GM19025 (cell line): ENCODE measurements around the gene ASTL.

ENCODE experiments used
- ATAC-seq: cut with Tn5 transposase; IDR thresholded peaks from one replicate; pipeline ENCODE4 v1.9.1; 2021; ENCODE audit warnings: mild to moderate bottlenecking, low read depth, moderate library complexity; ENCODE audit not compliant: unreplicated experiment

ASTL gene

DNA sequence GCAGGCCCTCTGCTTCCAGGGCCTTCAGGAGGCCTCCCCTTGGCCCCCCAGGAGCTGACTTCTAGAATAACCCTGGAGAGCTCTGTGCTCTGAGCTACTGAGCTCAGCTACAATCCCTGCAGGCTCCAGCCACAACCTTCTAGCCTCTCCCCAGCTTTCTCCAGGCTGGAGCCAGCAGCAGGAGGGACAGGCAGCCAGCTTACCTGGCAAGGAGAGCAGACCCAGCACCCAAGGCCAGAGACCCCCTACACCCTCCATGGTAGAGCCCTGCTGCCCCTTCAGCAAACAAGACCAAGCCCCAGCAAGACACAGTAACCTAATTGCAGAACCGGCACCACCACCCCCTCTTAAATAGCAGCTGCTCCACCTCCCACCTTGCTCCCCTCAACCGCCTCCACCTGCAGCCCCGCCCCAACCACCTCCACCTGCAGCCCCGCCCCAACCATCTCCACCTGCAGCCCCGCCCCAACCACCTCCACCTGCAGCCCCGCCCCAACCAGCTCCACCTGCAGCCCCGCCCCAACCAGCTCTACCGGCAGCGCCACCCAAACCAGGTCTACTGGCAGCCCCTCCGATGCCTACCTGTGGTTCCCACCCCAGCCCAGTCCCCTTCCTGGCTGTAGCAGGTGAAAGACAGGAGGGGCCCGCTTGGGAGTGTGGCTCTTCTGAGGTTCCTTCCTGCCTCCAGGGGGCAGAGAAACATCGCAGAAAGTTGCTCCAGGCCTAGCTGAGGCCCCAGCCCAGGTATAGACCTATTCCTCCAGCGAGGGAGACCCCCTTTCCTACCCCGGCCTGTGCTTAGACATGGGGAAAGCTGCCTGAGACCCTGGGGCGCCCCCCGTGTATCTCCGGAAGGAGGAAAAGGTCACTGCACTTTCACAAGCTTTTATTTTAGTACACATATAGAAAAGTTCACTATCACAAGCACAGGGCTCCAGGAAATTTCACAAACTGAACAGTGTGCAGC is at the start of gene ASTL:
TSS of gene ASTL (minus strand) at position 324 of the 967 bp plus-strand sequence. CDS start at position 258, 66 bp downstream.
- no peak for ATAC-seq

DNA sequence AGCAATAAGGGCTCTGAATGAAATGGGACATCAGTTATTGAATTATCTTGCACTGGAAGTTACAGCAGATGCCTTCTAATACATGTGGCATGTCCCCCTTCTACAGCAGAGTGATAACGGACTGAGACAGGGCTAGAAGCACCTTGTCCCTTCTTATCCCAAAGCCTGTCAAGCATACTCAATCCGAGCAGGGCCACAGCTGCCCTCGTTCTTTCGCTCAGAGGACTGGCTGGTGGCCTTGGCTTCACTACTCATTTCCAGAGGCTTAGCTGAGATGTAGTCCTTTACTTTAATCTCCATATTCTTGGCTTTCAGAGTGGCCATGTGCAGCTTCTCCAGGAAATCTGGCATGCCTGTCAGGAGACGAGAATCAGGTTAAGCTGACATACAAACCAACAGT is 48.3 kb upstream of the ASTL start:
- ATAC-seq, result no peak

DNA sequence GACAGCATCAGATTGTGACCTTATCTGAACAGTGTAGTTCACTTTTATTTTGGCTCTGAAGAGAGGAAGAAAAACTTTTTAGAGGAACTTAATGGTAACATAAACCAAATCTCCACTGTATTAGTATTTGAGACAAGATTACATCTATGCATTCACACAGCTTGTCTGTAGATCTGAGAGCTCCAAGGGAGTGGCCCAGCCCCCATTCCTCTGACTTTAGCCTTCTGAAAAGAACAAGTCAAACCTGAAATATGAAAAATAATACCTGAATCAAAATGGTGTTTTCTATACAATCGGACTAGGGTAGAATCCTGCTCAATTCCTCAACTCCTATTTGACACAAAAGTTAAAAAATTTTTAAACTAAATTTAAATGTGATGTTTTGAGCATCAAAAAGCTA is 47.2 kb upstream of the ASTL start:
- ATAC-seq, result no peak

DNA sequence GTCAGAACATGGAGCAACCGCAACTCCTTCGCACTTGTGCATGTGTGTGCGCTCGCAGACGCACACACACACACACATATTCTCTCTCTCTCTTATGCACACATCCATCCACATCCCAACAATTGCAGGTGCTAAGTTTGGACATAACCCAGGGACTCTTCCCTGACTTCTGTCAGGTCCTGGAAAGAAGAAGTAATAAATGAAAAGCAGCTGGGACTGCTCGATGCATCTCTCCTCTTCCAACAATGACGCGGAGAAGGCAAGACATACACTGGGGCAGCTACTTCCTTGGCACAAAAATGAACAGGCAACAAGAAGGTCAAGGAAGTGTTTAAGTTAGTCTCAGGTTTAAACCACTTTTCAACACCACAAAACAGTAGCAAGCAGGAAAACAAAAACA is 46.7 kb upstream of the ASTL start:
- no peak for ATAC-seq

DNA sequence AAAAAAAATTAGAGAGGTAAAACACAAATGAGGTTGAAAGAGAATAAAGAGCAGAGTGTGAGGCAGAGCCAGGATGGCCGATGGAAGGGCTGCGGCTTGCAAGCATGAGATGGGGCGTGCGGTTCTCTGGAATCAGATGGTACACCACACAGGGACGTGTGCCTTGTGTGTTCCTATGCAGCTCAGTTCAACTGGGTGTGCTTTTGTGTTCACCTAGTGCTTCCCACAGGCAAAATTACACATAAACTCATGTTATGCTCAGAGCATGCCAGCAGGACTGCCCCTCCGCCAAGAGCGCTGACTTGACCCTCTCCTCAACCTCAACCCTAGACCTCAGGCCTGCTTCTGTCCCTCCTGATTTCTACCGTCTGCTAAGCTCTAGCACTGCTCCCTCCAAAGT is 45.9 kb upstream of the ASTL start:
- ATAC-seq, result no peak

DNA sequence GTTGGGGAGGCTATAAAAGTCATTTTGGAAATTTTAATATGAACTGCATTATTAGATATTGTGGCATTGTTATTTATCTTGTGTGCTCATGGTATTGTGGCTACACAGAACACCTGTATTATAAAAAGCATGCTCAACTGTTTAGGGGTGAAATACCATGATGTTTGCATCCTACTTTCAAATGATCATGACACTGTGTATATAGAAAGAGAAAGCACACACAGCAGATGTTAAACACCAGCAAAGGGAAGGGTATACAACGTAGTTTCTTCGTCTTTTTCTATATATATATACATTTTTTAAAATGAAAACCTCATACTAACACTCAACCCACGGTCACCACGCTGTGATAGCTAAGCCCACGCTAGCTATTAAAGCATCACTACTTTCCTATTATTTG is 43.2 kb upstream of the ASTL start:
- no peak for ATAC-seq

DNA sequence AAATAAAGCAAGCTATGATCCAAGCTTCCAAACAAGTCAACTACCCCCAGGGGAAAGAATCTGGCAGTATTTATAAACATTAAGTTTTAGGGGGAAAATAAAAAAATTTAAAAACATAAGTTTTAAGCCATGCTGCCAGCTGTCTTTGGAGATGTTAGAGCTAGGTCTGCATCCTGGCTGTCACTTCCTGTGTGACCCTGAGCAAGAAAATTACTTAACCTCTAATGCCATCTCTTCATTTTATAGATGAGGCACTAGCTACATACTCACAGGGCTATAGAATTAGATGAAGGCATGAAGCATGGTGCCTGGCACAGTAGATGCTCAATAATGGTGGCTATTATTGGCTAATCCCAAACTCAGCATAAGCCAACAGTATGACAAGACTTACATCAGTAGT is 42.2 kb upstream of the ASTL start:
- ATAC-seq, result no peak

DNA sequence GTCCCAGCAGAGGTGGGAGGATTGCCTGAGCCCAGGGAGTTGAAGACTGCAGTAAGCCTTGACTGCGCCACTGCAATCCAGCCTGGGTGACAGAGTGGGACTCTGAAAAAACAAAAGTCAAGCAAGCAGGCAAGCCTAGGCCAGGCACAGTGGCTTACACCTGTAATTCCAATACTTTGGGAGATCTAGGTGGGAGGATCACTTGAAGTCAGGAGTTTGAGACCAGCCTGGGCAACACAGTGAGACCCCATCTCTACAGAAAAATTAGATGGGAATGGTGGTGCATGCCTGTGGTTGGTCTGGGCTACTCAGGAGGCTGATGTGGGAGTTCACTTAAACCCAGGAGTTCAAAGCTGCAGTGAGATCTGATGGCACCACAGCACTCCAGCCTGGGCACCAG is 41.7 kb upstream of the ASTL start:
- ATAC-seq, result no peak

DNA sequence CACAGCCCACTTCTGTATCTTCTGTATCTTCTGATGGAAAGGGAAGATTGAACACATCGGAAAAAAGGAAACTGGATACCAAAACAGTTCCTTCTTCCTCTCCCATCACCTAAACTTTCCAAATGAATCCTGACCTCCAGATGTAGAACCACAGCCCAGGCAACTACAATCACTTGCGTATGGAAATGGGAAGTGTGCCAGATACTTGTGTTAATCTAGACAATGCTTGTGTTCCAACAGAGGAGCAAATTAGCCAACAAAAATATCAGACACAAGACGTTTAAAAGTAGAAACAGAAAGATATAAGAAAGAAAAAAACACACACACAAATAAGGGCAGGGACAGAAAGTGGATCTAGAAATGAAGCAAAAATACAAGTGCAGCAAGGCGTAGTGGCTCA is 38.4 kb upstream of the ASTL start:
- no peak for ATAC-seq

DNA sequence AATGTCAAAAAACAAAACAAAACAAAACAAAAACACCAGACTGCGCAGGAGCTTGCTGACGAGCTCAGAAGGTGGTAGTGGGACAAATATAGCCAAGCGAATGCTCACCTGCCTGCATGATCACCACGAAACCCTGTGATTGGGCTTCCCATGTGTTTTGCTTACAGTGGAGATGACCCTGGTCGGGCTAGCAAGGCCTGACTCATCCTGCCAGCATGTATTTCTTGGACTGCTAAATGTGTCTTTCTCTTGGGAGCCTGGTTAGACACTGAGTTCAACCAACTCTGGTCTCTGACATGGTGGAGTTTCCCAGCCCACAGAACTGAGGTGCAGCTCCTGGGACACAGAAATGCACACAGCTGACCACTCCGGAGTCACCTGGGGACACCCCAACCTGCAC is 37.6 kb upstream of the ASTL start:
- ATAC-seq, result no peak

DNA sequence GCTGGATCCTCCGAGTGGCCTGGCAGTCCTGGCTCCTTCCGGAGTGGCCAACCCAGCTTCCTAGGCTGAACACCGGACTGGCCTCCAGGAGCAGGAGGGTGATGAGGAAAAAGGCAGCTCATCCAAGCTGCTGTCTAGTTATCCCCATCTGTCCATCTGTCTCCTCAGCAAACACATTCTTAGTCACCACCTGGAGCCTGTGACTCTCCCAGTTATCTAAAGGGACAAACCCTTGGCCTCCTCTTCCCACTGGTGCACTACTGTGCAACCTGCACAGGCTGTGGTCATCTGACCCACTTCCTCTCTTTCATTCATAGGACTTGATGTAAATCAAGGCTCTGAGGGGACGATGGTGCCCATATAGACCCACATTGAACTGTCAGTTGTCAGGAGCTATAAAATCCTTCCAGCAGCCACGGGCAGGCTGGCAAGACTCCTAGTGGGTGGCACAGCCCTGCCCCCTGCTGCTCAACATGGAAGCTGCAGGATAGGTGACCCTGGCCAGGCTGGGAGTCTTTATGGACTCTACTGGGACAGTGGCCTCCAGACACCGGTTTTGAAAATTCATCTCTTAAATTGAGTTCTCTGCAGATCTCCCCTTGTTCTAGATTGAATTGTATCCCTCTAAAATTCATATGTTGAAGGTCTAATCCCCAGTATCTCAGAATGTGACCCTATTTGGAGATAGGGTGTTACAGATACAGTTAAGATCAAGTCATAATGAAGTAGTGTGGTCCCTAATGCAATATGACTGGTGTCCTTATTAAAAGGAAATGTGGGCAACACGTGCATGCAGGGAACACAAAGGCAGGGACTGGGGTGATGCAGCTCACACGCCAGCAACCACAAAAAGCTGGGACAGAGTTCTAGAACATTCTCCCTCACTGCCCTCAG is 36.2 kb upstream of the ASTL start:
- peak; percentile 68 for ATAC-seq

DNA sequence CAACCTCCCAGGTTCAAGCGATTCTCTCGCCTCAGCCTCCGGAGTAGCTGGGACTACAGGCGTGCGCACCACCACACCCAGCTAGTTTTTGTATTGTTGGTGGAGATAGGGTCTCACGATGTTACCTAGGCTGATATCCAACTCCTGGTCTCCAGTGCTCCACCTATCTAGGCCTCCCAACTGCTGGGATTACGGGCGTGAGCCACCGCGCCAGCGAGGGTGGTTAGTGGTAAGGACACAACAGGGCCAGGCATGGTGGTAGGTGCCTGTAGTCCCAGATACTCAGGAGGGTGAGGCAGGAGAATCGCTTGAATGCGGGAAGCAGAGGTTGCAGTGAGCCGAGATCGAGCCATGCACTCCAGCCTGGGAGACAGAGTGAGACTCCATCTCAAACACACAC is 33.5 kb upstream of the ASTL start:
- ATAC-seq, result no peak

DNA sequence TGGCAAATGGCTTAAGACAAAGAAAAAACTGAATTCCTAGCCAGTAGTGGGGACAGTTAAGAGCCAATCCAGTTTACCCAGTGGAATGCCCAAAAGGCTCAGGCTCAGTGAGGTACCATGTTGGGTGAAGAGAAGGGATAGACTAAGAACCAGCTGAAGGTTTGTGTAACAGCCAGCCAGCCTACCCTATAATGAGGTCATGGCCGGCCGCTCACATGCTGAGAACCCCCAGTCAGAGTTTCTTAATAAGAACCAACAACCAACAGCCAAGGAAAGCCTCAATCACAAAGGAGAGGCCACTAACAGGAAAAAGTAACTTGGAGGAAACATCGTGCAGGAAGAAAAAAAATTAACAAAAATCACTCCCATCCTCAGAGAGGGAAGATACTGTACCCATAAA is 32.3 kb upstream of the ASTL start:
- ATAC-seq, result no peak

DNA sequence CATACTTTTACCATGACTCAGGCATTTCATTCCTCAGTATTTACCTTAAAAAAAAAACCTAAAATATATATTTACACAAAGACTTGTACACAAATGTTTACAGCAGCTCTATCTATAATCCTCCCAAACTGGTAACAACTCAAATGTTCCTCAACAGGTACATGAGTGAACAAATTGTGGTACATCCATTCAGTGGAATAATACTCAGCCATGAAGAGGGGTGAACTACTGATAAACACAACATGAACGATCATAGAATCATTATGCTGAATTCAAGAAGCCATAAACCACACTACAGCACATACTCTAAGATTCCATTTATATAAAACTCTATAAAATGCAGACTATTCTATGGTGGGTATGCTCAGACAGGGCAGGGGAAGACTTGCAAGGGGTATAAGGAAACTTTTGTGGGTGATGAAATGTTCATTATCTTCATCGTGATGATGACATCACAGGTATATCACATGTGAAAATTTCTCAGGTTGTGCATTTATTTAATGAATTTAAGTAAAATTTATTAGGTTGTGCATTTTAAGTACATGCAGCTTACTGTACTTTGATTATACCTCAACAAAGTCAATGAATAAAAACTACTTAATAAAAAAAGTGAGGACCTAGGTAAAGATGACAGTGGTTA is 31.7 kb upstream of the ASTL start:
- ATAC-seq, result no peak

DNA sequence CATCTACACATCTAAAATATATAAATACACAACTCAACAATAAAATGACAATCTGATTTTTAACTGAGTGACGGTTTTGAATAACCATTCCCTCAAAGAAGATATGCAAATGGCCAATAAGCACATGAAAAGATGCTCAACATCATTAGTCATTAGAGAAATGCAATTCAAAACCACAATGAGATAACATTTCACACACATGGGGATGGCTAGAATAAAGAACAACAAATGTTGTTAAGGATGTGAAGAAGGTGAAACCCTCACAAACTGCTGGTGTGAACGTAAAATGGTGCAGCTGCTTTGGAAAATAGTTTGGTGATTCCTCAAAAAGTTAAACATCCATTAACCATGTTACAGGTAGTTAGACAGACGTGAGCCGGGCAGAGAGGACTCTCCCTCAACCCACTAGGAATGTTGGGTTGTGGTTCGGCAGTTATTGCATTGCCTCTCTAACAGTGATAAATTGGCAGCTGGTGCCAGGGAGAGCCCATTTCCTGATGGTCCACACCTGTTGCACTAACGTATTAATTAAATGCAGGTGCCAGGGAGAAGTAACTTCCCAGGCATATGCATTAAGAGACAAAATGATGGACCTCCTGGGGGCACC is 29.2 kb upstream of the ASTL start:
- no peak for ATAC-seq

DNA sequence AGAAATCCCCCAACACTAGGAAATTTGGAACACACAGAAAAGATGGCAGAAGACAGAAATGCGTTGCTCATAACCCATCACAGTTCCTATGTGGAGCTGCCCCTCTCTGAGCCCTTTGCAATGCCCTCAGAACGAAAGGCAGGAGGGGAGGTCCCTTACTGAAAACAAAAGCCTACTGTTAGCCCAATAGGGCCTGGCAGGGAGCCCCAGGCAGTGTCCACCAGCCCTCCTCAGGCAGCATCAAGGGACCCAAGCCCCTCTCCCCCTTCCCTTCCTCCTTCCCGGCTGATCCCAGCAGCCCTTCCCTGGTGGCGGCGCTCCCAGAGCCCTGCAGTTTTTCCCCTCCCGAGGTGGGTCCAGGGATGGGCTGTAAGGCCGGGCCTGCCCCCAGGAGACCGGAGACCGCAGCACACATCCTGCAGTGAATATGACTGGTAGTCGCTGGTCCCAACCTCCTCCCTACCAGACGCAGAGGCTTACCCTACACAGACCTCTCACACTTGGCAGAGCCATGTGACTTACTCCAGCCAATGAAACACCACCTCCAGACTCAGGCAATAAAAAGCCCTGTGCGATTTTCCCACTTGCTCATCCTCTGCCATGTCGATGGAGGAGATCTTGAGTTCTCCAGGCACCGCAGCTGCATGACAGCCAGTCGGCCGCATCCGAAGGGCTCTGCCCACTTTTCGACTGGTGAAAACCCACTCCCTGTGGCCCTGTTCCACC is 26.3 kb upstream of the ASTL start:
- ATAC-seq, result peak; percentile 67

DNA sequence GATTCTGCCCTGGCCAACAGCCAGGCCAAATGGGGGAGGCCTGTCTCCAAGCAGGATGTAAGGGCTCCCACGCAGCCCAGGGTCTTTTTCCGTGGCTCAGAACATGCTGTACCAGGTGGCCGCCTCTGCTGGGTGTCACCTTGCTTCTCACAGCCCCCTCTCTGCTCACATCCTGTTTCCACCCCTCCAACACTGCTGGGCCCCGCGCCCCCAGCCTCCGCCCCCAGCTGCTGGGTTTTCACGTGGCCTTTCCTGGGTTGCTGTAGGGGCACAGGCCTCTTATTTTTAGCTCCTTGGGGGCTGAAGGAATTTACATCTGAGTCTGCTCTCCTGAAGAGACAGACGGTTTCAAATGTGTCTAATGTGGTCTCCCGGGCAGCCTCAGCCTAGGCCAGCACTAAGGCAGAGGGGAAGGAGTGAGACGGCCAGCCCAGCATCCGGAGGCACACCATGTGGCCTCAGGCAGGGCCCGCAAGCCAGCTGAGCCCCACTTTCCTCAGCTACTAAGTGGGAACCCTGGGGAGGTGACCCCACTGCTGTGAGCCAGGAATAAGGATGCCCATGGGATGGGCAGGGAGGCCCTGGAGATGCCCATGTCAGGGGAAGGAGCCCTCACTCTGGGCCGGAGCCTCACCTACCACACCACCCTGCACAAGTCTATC is 25.6 kb upstream of the ASTL start:
- ATAC-seq, result peak; percentile 56

DNA sequence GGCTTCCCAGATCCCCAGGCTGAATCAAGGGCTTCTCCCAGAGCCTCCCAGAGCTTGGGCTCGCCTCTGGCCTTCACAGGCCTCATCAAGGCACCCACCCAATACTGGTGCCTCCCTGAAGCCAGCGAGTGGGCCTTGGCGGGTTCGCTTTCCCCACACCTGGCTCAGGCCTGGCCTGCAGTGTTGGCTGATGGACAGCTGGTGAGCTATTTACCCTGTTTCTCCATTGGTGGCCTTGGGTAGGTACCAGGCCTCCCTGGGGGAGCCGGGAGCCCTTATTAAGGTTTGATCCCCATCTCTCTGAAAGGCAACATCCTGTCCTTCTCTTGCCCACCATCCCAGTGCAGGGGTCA is 25.1 kb upstream of the ASTL start:
- ATAC-seq, result peak; percentile 6

DNA sequence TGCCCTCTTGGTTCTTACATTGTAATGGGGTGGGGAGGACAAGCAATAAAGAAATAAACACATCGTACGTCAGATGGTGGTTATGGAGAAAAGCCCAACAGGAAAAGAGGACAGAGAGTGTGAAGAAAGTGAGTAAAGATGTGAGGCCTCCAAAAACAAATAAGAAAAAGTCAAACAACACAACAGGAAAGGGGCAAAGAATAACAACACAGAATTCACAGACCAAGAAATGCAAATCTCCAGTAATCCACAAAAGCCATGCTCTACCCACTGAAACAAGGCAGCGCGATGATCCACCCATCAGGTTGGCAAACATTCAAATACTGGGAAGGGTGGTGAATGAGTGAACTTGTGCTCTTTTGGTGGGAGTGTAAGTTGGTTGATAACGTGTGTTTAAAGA is 23.6 kb upstream of the ASTL start:
- ATAC-seq, result no peak
